Activated CD8-positive, alpha-beta memory T cell treated with anti-CD3 and anti-CD28 coated beads, Interleukin-2, amount 50 U/mL, for 1 hour (primary cell): Measurements from ENCODE around the gene FRS3.

ENCODE experiments used
- DNase-seq: peaks from one replicate; pipeline ENCODE4 v3.0.0-alpha.2; 2020; ENCODE audit errors: extremely low read depth

FRS3 gene

GRCh38 chr6:41791305-41791704, 11.6 kb upstream of the FRS3 start:
- no peak for DNase-seq

GRCh38 chr6:41790045-41790444, 10.3 kb upstream of the FRS3 start:
- DNase-seq = no peak

- DNase-seq = no peak
Measured at GRCh38 chr6:41789390-41789724, 9.7 kb upstream of the FRS3 start.

GRCh38 chr6:41787219-41787917, 7.7 kb upstream of the FRS3 start, which contains the start of gene TOMM6:
TSS of gene TOMM6 (plus strand) at chr6:41787694. CDS start at chr6:41787698, 4 bp downstream.
- DNase-seq = peak; percentile 80

GRCh38 chr6:41786451-41787218, 6.9 kb upstream of the FRS3 start:
- DNase-seq = peak; percentile 52

- DNase-seq = no peak
Measured at GRCh38 chr6:41785689-41786450, 6.2 kb upstream of the FRS3 start.

- DNase-seq = no peak
Measured at GRCh38 chr6:41785254-41785653, 5.6 kb upstream of the FRS3 start.

GRCh38 chr6:41784581-41785171, 5.0 kb upstream of the FRS3 start:
- no peak for DNase-seq

GRCh38 chr6:41783106-41783780, 3.5 kb upstream of the FRS3 start:
- no peak for DNase-seq

GRCh38 chr6:41781366-41781730, 1.6 kb upstream of the FRS3 start:
- no peak for DNase-seq

GRCh38 chr6:41780551-41781365, 1.1 kb upstream of the FRS3 start, which contains the start of gene PRICKLE4:
TSS of gene PRICKLE4 (plus strand) at chr6:41780782. CDS start at chr6:41783474, 2,692 bp downstream.
- no peak for DNase-seq

- DNase-seq = no peak
Measured at GRCh38 chr6:41779336-41779735, 364 bp downstream of the FRS3 start.

- no peak for DNase-seq
Measured at GRCh38 chr6:41778895-41779294, 805 bp downstream of the FRS3 start.

- no peak for DNase-seq
Measured at GRCh38 chr6:41777551-41778285, 2.0 kb downstream of the FRS3 start.

- no peak for DNase-seq
Measured at GRCh38 chr6:41775293-41775882, 4.3 kb downstream of the FRS3 start.

- DNase-seq = no peak
Measured at GRCh38 chr6:41774841-41775240, 4.9 kb downstream of the FRS3 start.

- no peak for DNase-seq
Measured at GRCh38 chr6:41771058-41771983, 8.4 kb downstream of the FRS3 start.

- no peak for DNase-seq
Measured at GRCh38 chr6:41770381-41771057, 9.2 kb downstream of the FRS3 start.
